IMR-90 (cell line): ENCODE results near the gene CARD14. TPM values are rescaled to one million over a fixed set of nuclear protein-coding genes. Genes with fewer than 3 reads are reported as not detected.

Experiments
- ATAC-seq: fragments of 200-7000 bp; cut with Tn5 transposase; 2 replicates; pipeline ENCODE4 v1.9.1; 2020; ENCODE audit warnings: low read depth, mild to moderate bottlenecking, moderate library complexity
- BruUV-seq: library from RNA; stranded (reverse); fragments of 400-500 nt; replicated peaks from 2 replicates; lab custom pipeline; 2021; lab: Mats Ljungman, UMichigan
- CTCF ChIA-PET: fragments of 300-600 bp; formaldehyde crosslinking; extraction: SDS; loops from one replicate; lab custom pipeline; 2021; ENCODE audit warnings: antibody characterized with exemption; lab: Yijun Ruan, JAX
- POLR2A ChIA-PET: fragments of 300-600 bp; sonication (Branson Sonifier 250); formaldehyde crosslinking; loops from one replicate; lab custom pipeline; 2022; ENCODE audit warnings: antibody characterized with exemption; ENCODE audit not compliant: unreplicated experiment; lab: Charles Lee
- DNase-seq: peaks from one replicate; pipeline ENCODE4 v3.0.0; 2013
- H2AFZ ChIP-seq: replicated peaks from 2 replicates; pipeline ENCODE3; 2013; ENCODE audit warnings: low read length, mild to moderate bottlenecking; ENCODE audit not compliant: poor library complexity
- H2AK5ac ChIP-seq: 2 replicates; pipeline ENCODE4 v1.6.1; 2013; ENCODE audit warnings: low read depth, low read length, inconsistent platforms
- H2AK9ac ChIP-seq: replicated peaks from 2 replicates; pipeline ENCODE3; 2013; ENCODE audit warnings: mild to moderate bottlenecking, low read depth, low read length, moderate library complexity; ENCODE audit not compliant: poor library complexity
- H2BK120ac ChIP-seq: 2 replicates; pipeline ENCODE4 v1.6.1; 2013; ENCODE audit warnings: low read depth, low read length, inconsistent platforms
- H2BK15ac ChIP-seq: 3 replicates; pipeline ENCODE4 v1.6.1; 2013; ENCODE audit warnings: low read depth, low read length, inconsistent platforms
- H2BK20ac ChIP-seq: 2 replicates; pipeline ENCODE4 v1.6.1; 2013; ENCODE audit warnings: low read depth, mild to moderate bottlenecking, inconsistent platforms, low read length, moderate library complexity
- H2BK5ac ChIP-seq: 2 replicates; pipeline ENCODE4 v1.6.1; 2013; ENCODE audit warnings: mild to moderate bottlenecking, low read depth, low read length, inconsistent platforms; ENCODE audit not compliant: poor library complexity, severe bottlenecking
- H3K14ac ChIP-seq: replicated peaks from 2 replicates; pipeline ENCODE4 v1.6.1; 2013; ENCODE audit warnings: low read depth, low read length, inconsistent platforms
- H3K18ac ChIP-seq: 2 replicates; pipeline ENCODE4 v1.6.1; 2013; ENCODE audit warnings: low read depth, low read length, control low read depth
- H3K23ac ChIP-seq: 2 replicates; pipeline ENCODE4 v1.6.1; 2013; ENCODE audit warnings: low read depth, low read length, inconsistent platforms
- H3K27ac ChIP-seq: 2 replicates; pipeline ENCODE4 v1.5.1; 2013; ENCODE audit warnings: mild to moderate bottlenecking, control low read depth, low read length; ENCODE audit not compliant: insufficient read depth
- H3K27me3 ChIP-seq: 2 replicates; pipeline ENCODE4 v1.6.1; 2013; ENCODE audit warnings: low read length; ENCODE audit not compliant: control insufficient read depth, insufficient read depth
- H3K36me3 ChIP-seq: 2 replicates; pipeline ENCODE4 v1.6.1; 2013; ENCODE audit warnings: low read length, mixed read lengths; ENCODE audit not compliant: control insufficient read depth, insufficient read depth
- H3K4ac ChIP-seq: 2 replicates; pipeline ENCODE4 v1.6.1; 2013; ENCODE audit warnings: low read depth, low read length, inconsistent platforms
- H3K4me1 ChIP-seq: 2 replicates; pipeline ENCODE4 v1.6.1; 2013; ENCODE audit warnings: low read length, mixed read lengths; ENCODE audit not compliant: control insufficient read depth, insufficient read depth
- H3K4me2 ChIP-seq: 2 replicates; pipeline ENCODE4 v1.6.1; 2013; ENCODE audit warnings: low read depth, mild to moderate bottlenecking, control low read depth, low read length, moderate library complexity
- H3K4me3 ChIP-seq: 2 replicates; pipeline ENCODE4 v1.5.1; 2013; ENCODE audit warnings: low read depth, mild to moderate bottlenecking, control low read depth, low read length, moderate library complexity; ENCODE audit not compliant: insufficient read depth
- H3K56ac ChIP-seq: 2 replicates; pipeline ENCODE4 v1.6.1; 2013; ENCODE audit warnings: low read length, inconsistent platforms; ENCODE audit not compliant: insufficient read depth; ENCODE audit errors: extremely low read depth
- H3K79me1 ChIP-seq, 2 experiments: 2 replicates each; pipeline ENCODE4 v1.6.1; 2013; ENCODE audit warnings: low read length in 2 of 2, inconsistent platforms in 1 of 2, low read depth in 1 of 2
- H3K9ac ChIP-seq: 2 replicates; pipeline ENCODE4 v1.6.1; 2013; ENCODE audit warnings: low read depth, low read length, control low read depth
- H3K9me1 ChIP-seq: 2 replicates; pipeline ENCODE4 v1.6.1; 2013; ENCODE audit warnings: low read length, inconsistent platforms; ENCODE audit not compliant: insufficient read depth
- H3K9me3 ChIP-seq: 2 replicates; pipeline ENCODE4 v1.6.1; 2013; ENCODE audit warnings: low read length; ENCODE audit not compliant: control insufficient read depth, insufficient read depth
- H4K20me1 ChIP-seq: 2 replicates; pipeline ENCODE4 v1.6.1; 2013; ENCODE audit warnings: low read length, inconsistent platforms; ENCODE audit not compliant: insufficient read depth
- H4K5ac ChIP-seq: 2 replicates; pipeline ENCODE4 v1.6.1; 2013; ENCODE audit warnings: mild to moderate bottlenecking, low read depth, low read length, control low read depth
- H4K8ac ChIP-seq, 2 experiments: 2 replicates each; pipeline ENCODE4 v1.6.1; 2013; ENCODE audit warnings: low read depth in 2 of 2, low read length in 2 of 2, control low read depth in 1 of 2, inconsistent platforms in 1 of 2
- H4K91ac ChIP-seq: 2 replicates; pipeline ENCODE4 v1.6.1; 2013; ENCODE audit warnings: low read depth, low read length, inconsistent platforms; ENCODE audit not compliant: insufficient read depth
- CEBPB ChIP-seq: IDR thresholded peaks from 2 replicates; pipeline ENCODE4 v1.6.1; 2012; ENCODE audit warnings: low read depth, low read length, improper control_type of control experiment
- MAZ ChIP-seq: IDR thresholded peaks from 2 replicates; pipeline ENCODE4 v1.6.1; 2012; ENCODE audit warnings: low read depth, mild to moderate bottlenecking, low read length, improper control_type of control experiment, moderate library complexity, borderline replicate concordance
- WGBS, 2 experiments: methylation state at CpG; one replicate each; pipeline versions ENCODE4 v1.1.5 to v1.1.7; 2013; ENCODE audit warnings: missing lambda C conversion rate in 2 of 2; ENCODE audit not compliant: insufficient read length in 1 of 2; ENCODE audit errors: extremely low coverage in 2 of 2; 5-methylcytosine and 5-hydroxymethylcytosine counted together
- dilution Hi-C: fragments of 300-500 bp; cut with HindIII; formaldehyde crosslinking; loops from one replicate; pipeline ENCODE4 v1.14.3; 2018; ENCODE audit warnings: low sequenced_read_pairs; ENCODE audit not compliant: unreplicated experiment
- in situ Hi-C: fragments of 300-500 bp; cut with MboI; formaldehyde crosslinking; loops from 3 replicates; pipeline ENCODE4 v1.14.3; 2019; ENCODE audit warnings: low sequenced_read_pairs, inconsistent platforms, mixed read lengths
- intact Hi-C: fragments of 100-400 bp; cut with micrococcal nuclease; formaldehyde crosslinking; loops from 2 replicates; pipeline ENCODE4 v1.10.0; 2022
- polyA plus RNA-seq, 3 experiments: library from polyadenylated mRNA; depleted of rRNA; stranded (reverse); fragments of >200 nt; gene quantifications; 2 replicates each; pipeline ENCODE4 v1.2.3, GENCODE V29; 2012; ENCODE audit warnings: low replicate concordance in 1 of 3
- total RNA-seq: library from RNA; depleted of rRNA; stranded (reverse); fragments of >200 nt; gene quantifications from 2 replicates; pipeline ENCODE4 v1.2.3, GENCODE V29; 2012

Gene CARD14
- total and polyA plus RNA-seq, 2 of the 4 experiments (the other 2 are of a cell fraction): not detected

- Histone ChIP-seq H3K4me3 (no peak overlapping the region), H3K4me2 (no peak overlapping the region), H3K79me1 (peaks cover 22 to 47% of the 10 kb centered on the region in 2 experiments), H4K20me1 (peaks cover 33% of the 10 kb centered on the region), H3K23ac (no peak overlapping the region), H3K27ac (no peak overlapping the region), H3K9me1 (peaks cover 24% of the 10 kb centered on the region), H3K56ac (no peak overlapping the region), H3K4ac (no peak overlapping the region), H2BK120ac (no peak overlapping the region), H2BK15ac (no peak overlapping the region), H3K14ac (no peak overlapping the region), H3K36me3 (peaks cover 53% of the 10 kb centered on the region), H4K91ac (no peak overlapping the region), H2AK9ac (peak overlapping the region; percentile 50), H4K8ac (no peak overlapping the region), H2AK5ac (no peak overlapping the region), H3K9me3 (no peaks in the 10 kb centered on the region), H2BK5ac (no peak overlapping the region), H4K5ac (no peak overlapping the region), H2BK20ac (no peak overlapping the region), H3K4me1 (peaks cover 6% of the 10 kb centered on the region; the same call in 1 of the 2 replicates), H3K9ac (no peak overlapping the region), H2AFZ (peak overlapping the region; percentile 49), H3K18ac (no peak overlapping the region), H3K27me3 (no peaks in the 10 kb centered on the region)
- ATAC-seq (no peak), DNase-seq (no peak)
- WGBS, 2 experiments: 91% methylated on average over 14 of the region's 40 CpGs; no CpG with 5 or more reads in 1 of the 2 experiments
- BruUV-seq: no TSS peak
- CTCF ChIA-PET: interaction anchor here (0.6 kb wide), 1 partner anchor 358 kb away, joined by 3 read pairs; no protein-coding TSS in a partner anchor
- intact Hi-C loops (no loop called here), in situ Hi-C loops (no loop called here), dilution Hi-C loops (no loop called here)
- TF ChIP-seq CEBPB (peak; percentile 36; the same call in 1 of the 2 replicates), MAZ (no peak)
- POLR2A ChIA-PET: no interaction called here
Observed at GRCh38 chr17:80216473-80217456, 46.9 kb downstream of the CARD14 start.
